Heart left ventricle (tissue), 16 donors: ENCODE data around the gene NDUFA6. TPM values are rescaled to one million over a fixed set of nuclear protein-coding genes. Genes with fewer than 3 reads are reported as not detected.
"Not testable (repeated sequence)": the region's sequence is repeated elsewhere in the genome, so short reads cannot be mapped to it uniquely, and the experiment has no call there.

ENCODE experiments used
- ATAC-seq, 4 donors: fragments of 200-7000 bp; cut with Tn5 transposase; one replicate each; pipeline ENCODE4 v1.9.1; 2020 to 2022; ENCODE audit warnings: moderate library complexity in 4 of 4, mild to moderate bottlenecking in 3 of 4, moderate number of reproducible peaks in 1 of 4
- DNase-seq, 5 donors: peaks; one replicate each; pipeline ENCODE4 v3.0.0-alpha.2; 2020
- H3K27ac ChIP-seq, 12 donors: fragments of 200-600 bp; sonication (generic) in 4 of 12; one replicate each; pipeline versions ENCODE4 v1.5.0 to v1.8.0; 2016 to 2022; ENCODE audit warnings: mild to moderate bottlenecking in 2 of 12
- H3K27me3 ChIP-seq, 9 donors: fragments of 200-600 bp; sonication (generic) in 2 of 9; one replicate each; pipeline versions ENCODE4 v1.5.1 to v1.8.0; 2016 to 2022; ENCODE audit warnings: mild to moderate bottlenecking in 3 of 9
- H3K36me3 ChIP-seq, 9 donors: fragments of 200-600 bp; sonication (generic) in 2 of 9; one replicate each; pipeline versions ENCODE4 v1.5.0 to v1.8.0; 2018 to 2022; ENCODE audit warnings: mild to moderate bottlenecking in 2 of 9
- H3K4me1 ChIP-seq, 12 donors: fragments of 200-600 bp; sonication (generic) in 4 of 12; one replicate each; pipeline versions ENCODE4 v1.5.0 to v1.8.0; 2016 to 2022; ENCODE audit warnings: mild to moderate bottlenecking in 3 of 12
- H3K4me3 ChIP-seq, 12 donors: fragments of 200-600 bp; sonication (generic) in 4 of 12; one replicate each; pipeline versions ENCODE4 v1.5.0 to v1.8.0; 2017 to 2022; ENCODE audit warnings: mild to moderate bottlenecking in 9 of 12, moderate library complexity in 4 of 12
- H3K9me3 ChIP-seq, 12 donors: fragments of 200-600 bp; sonication (generic) in 4 of 12; one replicate each; pipeline versions ENCODE4 v1.5.0 to v1.8.0; 2016 to 2022; ENCODE audit warnings: mild to moderate bottlenecking in 1 of 12
- POLR2A ChIP-seq, 2 donors: fragments of 450-650 bp; IDR thresholded peaks; one replicate each; pipeline ENCODE4 v1.6.1; 2017; ENCODE audit warnings: antibody characterized with exemption in 2 of 2, mild to moderate bottlenecking in 2 of 2, moderate library complexity in 2 of 2
- WGBS, 4 donors: extraction: QIAGEN DNeasy Blood & Tissue Kit in 2 of 4; methylation state at CpG; one replicate each; pipeline versions ENCODE4 v1.1.5 to v1.1.7; 2013 to 2018; 5-methylcytosine and 5-hydroxymethylcytosine counted together
- intact Hi-C, 10 donors: fragments of 100-400 bp; cut with DNase I; formaldehyde crosslinking; loops; one replicate each; pipeline versions ENCODE4 v1.11.1 to v1.14.2; 2022
- polyA plus RNA-seq, 2 donors: library from polyadenylated mRNA; stranded (reverse); fragments of 200-250 nt; gene quantifications; one replicate each; pipeline ENCODE4 v1.2.3, GENCODE V29; 2013
- total RNA-seq, 9 donors: library from RNA; depleted of rRNA in 2 of 9; stranded (reverse); fragments of >200 nt in 2 of 9; fragmentation: NEBNext Ultra II Directional in 3 of 9; extraction: Animal tissue kit (Norgen Biotek cat#: 25700) in 3 of 9; gene quantifications; one replicate each; pipeline versions ENCODE4 v1.1.0 to v1.2.4, GENCODE V29; 2016 to 2023
- TF ChIP-seq, protein P1 (sequence below), 12 donors: fragments of 200-600 bp; sonication (generic) in 4 of 12; IDR thresholded peaks; one replicate each; pipeline versions ENCODE4 v1.5.0 to v1.8.0; 2018 to 2022; ENCODE audit warnings: antibody characterized with exemption in 12 of 12, mild to moderate bottlenecking in 5 of 12
- donor health status: ischemic (EF 13 %, LVEDD 7.1; RV severe dilation, severe dysfunction).
- donor health status: healthy with polysubstance abuse.
- donor health status: DM: no; HTN: yes; CAD: no.
- donor health status: DM: no; HTN: no; CAD: no.
- donor health status: ischemic (EF 25% LVEDD 6.9; RV normal size, moderate dysfunction).
- donor health status: ischemic (EF 25% LVEDD 5.7; RV mildly dilated, moderate dysfunction).
- donor health status: healthy.
- donor health status: DM: yes; HTN: yes; CAD: no.
- donor health status: ischemic (EF 35%, LVEDD 5.7; RV mildly dilated, moderate dysfunction).
- donor health status: nonischemic (EF 11% LVEDD 7.7; RV severe dilation, severe dysfunction).
- donor health status: DM: yes; HTN: yes; CAD: no.
- donor health status: PGD.
- donor health status: ischemic (EF 29% LVEDD 5.4; RV normal size, mild dysfunction).
- donor health status: nonischemic (EF 23%, LVEDD 6.1; RV moderate dilation, normal function).

The NDUFA6 gene
- total and polyA plus RNA-seq, 11 donors = 159 to 601 (median 267) TPM

DNA sequence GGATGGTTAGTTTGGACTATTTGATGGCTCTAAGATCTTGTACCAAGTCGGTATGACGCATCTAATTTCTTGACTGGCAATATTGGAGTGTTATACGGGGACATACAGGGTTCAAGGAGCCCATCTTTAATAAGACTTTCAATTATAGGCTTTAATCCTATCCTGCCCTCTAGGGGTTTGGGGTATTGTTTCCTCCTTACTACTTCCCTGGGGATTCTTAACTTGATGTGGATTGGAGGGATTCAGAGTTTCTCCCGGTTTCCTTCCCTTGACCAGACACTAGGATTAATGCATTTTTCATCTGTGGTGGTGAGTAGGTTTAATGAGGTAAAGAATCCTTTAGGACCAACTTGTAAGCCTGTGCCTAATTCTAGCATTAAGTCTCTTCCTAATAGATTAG, 21.2 kb upstream of the NDUFA6 start:
- Histone ChIP-seq H3K36me3 (peaks cover 0 to 2% (median 0%) of the 10 kb centered on the region in 9 donors), H3K4me3 (no peak overlapping the region), H3K4me1 (no peaks in the 10 kb centered on the region), H3K27ac (no peak overlapping the region), H3K9me3 (peaks cover 0 to 20% (median 11%) of the 10 kb centered on the region in 12 donors), H3K27me3 (no peaks in the 10 kb centered on the region)
- intact Hi-C loops = loop anchor here in 4 of 10 donors (5.0 to 10.0 kb wide), 3 partner anchors 144 to 149 kb away; partner anchors contain the start of gene SEPTIN3 (in 3 of the 4)
- DNase-seq = no peak
- TF ChIP-seq, protein P1, sequence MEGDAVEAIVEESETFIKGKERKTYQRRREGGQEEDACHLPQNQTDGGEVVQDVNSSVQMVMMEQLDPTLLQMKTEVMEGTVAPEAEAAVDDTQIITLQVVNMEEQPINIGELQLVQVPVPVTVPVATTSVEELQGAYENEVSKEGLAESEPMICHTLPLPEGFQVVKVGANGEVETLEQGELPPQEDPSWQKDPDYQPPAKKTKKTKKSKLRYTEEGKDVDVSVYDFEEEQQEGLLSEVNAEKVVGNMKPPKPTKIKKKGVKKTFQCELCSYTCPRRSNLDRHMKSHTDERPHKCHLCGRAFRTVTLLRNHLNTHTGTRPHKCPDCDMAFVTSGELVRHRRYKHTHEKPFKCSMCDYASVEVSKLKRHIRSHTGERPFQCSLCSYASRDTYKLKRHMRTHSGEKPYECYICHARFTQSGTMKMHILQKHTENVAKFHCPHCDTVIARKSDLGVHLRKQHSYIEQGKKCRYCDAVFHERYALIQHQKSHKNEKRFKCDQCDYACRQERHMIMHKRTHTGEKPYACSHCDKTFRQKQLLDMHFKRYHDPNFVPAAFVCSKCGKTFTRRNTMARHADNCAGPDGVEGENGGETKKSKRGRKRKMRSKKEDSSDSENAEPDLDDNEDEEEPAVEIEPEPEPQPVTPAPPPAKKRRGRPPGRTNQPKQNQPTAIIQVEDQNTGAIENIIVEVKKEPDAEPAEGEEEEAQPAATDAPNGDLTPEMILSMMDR (IDR thresholded peaks at IDR 0.05) = no peak
- no peak for TF ChIP-seq POLR2A (IDR thresholded peaks at IDR 0.05)
- ATAC-seq = no peak
- WGBS, 4 donors = 51 to 82% (median 65%) methylated on average over 4 of the region's 4 CpGs

DNA sequence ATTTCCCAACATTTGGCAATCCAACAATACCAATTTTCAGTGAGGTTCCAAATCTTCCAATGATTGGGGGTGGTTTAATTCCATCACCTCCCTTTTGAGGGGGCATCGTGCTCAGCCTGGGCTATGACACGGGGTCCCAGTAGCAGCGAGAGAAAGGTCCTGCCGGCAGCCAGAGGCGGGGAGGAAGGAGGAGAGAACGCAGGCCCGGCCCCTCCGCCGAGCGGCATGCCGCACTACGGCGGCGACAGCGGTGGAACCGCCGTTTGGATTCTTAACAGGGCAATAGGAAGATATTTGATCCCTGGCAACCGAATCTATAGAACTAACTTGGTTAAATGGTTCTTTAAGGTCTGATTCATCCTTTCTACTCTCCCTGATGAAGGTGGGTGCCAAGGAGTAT, 18.3 kb upstream of the NDUFA6 start:
- WGBS, 4 donors = 75 to 80% (median 79%) methylated on average over 17 to 18 of the region's 18 CpGs
- Histone ChIP-seq H3K27ac (no peak overlapping the region), H3K4me3 (no peak overlapping the region), H3K9me3 (peaks cover 0 to 20% (median 14%) of the 10 kb centered on the region in 12 donors), H3K4me1 (no peaks in the 10 kb centered on the region), H3K27me3 (no peaks in the 10 kb centered on the region), H3K36me3 (no peaks in the 10 kb centered on the region)
- ATAC-seq (no peak), DNase-seq (no peak)
- intact Hi-C loops = loop anchor here in 2 of 10 donors (10.0 kb wide), 2 partner anchors 144 to 344 kb away; partner anchors contain the start of gene SEPTIN3 (in 1 of the 2)
- TF ChIP-seq POLR2A (IDR thresholded peaks at IDR 0.05) = no peak
- TF ChIP-seq, protein P1 (IDR thresholded peaks at IDR 0.05) = no peak

DNA sequence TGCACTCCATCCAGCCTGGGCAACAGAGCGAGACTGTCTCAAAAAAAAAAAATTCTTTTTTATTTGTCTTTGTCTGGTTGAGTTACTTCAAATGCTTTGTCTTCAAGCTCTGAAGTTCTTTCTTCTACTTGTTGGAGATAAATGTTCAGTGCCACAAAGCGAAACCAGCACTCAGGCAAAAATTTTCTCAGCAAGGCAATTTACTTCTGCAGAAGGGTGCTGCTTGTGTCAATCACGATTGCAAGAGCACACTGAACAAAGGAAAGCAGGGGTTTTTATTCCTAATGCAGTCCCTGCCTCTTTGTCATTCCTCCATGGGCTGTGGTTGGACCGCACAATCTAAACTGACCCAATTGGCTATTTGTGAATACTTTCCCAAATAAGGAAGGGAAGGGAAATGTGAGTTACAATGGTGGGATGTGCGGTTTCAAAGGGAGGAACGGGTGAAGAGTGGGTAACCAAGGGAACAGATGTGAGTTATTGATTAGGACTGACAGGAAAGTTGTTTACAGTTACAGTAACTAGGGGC, 13.8 kb upstream of the NDUFA6 start:
- peaks cover 0 to 61% (median 41%) of the 10 kb centered on the region in 12 donors for H3K9me3 ChIP-seq
- ATAC-seq, H3K36me3 ChIP-seq, H3K4me1 ChIP-seq, H3K27me3 ChIP-seq, H3K4me3 ChIP-seq, H3K27ac ChIP-seq, DNase-seq: not testable (repeated sequence)
- intact Hi-C loops = loop anchor here in 2 of 10 donors (10.0 kb wide), 2 partner anchors 140 to 340 kb away; partner anchors contain the start of gene SEPTIN3 (in 1 of the 2)
- WGBS, 4 donors = 95 to 98% (median 96%) methylated on average over 6 of the region's 6 CpGs

DNA sequence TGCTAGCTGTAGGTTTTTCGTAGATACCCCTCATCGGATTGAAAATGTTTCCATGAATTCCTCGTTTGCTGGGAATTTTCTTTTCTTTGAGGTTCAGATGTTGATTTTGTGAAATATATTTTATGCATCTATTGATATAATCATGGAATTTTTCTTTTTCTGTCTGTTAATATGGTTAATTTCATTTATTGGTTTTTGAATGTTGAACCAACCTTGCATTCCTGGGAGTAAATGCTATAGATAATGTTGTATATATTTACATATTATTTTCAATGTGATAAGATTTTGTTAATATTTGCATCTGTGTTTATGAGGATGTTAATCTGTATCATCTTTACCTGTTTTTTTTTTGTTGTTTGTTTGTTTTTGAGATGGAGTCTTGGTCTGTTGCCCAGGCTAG, 10.6 kb upstream of the NDUFA6 start:
- intact Hi-C loops = loop anchor here in 2 of 10 donors (10.0 kb wide), 2 partner anchors 136 to 336 kb away; partner anchors contain the start of gene SEPTIN3 (in 1 of the 2)
- DNase-seq (no peak), ATAC-seq (no peak)
- no peaks in the 10 kb centered on the region for H3K4me1 ChIP-seq
- WGBS, 4 donors = 94 to 100% (median 97%) methylated on average over 3 of the region's 3 CpGs
- no peak overlapping the region for H3K4me3 ChIP-seq
- H3K27me3 ChIP-seq = no peaks in the 10 kb centered on the region
- no peak for TF ChIP-seq POLR2A (IDR thresholded peaks at IDR 0.05)
- TF ChIP-seq, protein P1 (IDR thresholded peaks at IDR 0.05) = no peak
- H3K36me3 ChIP-seq = peaks cover 0 to 6% (median 0%) of the 10 kb centered on the region in 9 donors
- H3K27ac ChIP-seq = no peak overlapping the region
- H3K9me3 ChIP-seq = peaks cover 0 to 83% (median 42%) of the 10 kb centered on the region in 12 donors
